HCT116 (cell line): Measurements from ENCODE around the gene ZNF724.

Source experiments
- ATF3 ChIP-seq: IDR thresholded peaks from 2 replicates; pipeline ENCODE4 v1.6.1; 2012
- CEBPB ChIP-seq: IDR thresholded peaks from 2 replicates; pipeline ENCODE4 v1.6.1; 2012; ENCODE audit warnings: low read depth
- CTCF ChIP-seq, 3 experiments: fragments of 200-600 bp in 1 of 3; sonication (generic) in 1 of 3; IDR thresholded peaks in 2 of 3; conservative IDR thresholded peaks in 1 of 3; 2 replicates each; pipeline ENCODE4 v1.5.1; 2012 to 2017; ENCODE audit warnings: low read depth in 2 of 3, low read length in 2 of 3, antibody characterized with exemption in 1 of 3, borderline replicate concordance in 1 of 3, control low read depth in 1 of 3, mild to moderate bottlenecking in 1 of 3, mixed read lengths in 1 of 3, mixed run types in 1 of 3, moderate library complexity in 1 of 3; ENCODE audit not compliant: insufficient read depth in 1 of 3
- ELF1 ChIP-seq: IDR thresholded peaks from 2 replicates; pipeline ENCODE4 v1.6.1; 2012; ENCODE audit warnings: low read depth, borderline replicate concordance
- EZH2 ChIP-seq: fragments of 200-600 bp; sonication (generic); IDR thresholded peaks from 2 replicates; pipeline ENCODE4 v1.6.1; 2017; ENCODE audit warnings: antibody characterized with exemption, mixed run types
- EZH2phosphoT487 ChIP-seq: fragments of 200-600 bp; IDR thresholded peaks from 2 replicates; pipeline ENCODE4 v1.6.1; 2018; ENCODE audit warnings: antibody characterized with exemption, borderline replicate concordance
- MAX ChIP-seq: IDR thresholded peaks from 2 replicates; pipeline ENCODE4 v1.6.1; 2012
- POLR2A ChIP-seq: IDR thresholded peaks from 2 replicates; pipeline ENCODE4 v1.7.0; 2011; ENCODE audit warnings: borderline replicate concordance; ENCODE audit not compliant: insufficient read depth, insufficient read length; ENCODE audit errors: extremely low read depth
- REST ChIP-seq: IDR thresholded peaks from 2 replicates; pipeline ENCODE4 v1.6.1; 2012; ENCODE audit warnings: low read depth
- SIN3A ChIP-seq: IDR thresholded peaks from 2 replicates; pipeline ENCODE4 v1.6.1; 2012; ENCODE audit warnings: low read depth
- YY1 ChIP-seq: IDR thresholded peaks from 2 replicates; pipeline ENCODE4 v1.6.1; 2011; ENCODE audit warnings: low read length, low read depth, moderate library complexity, mild to moderate bottlenecking; ENCODE audit not compliant: insufficient replicate concordance; ENCODE audit errors: extremely low read depth
- ZBTB33 ChIP-seq: IDR thresholded peaks from 2 replicates; pipeline ENCODE4 v1.6.1; 2011; ENCODE audit warnings: mild to moderate bottlenecking, low read length, moderate library complexity; ENCODE audit not compliant: insufficient replicate concordance; ENCODE audit errors: extremely low read depth
- ZNF274 ChIP-seq: fragments of 200-500 bp; sonication (Bioruptor generic); IDR thresholded peaks from 2 replicates; pipeline ENCODE4 v1.6.1; 2014; ENCODE audit warnings: mild to moderate bottlenecking, low read depth, low read length, inconsistent platforms

- TF ChIP-seq EZH2 = no peak
- TF ChIP-seq CTCF (IDR thresholded peaks at IDR 0.05 in 2 of 3, conservative IDR thresholded peaks at IDR 0.05 in 1 of 3; ENCODE audit: borderline replicate concordance in 1 of 3, insufficient read depth in 1 of 3, low read depth in 2 of 3, low read length in 2 of 3) = no peak
- no peak for TF ChIP-seq POLR2A
- TF ChIP-seq ATF3 = no peak
- no peak for TF ChIP-seq SIN3A
- TF ChIP-seq CEBPB = no peak
- no peak for TF ChIP-seq ZNF274
- no peak for TF ChIP-seq ELF1
- TF ChIP-seq ZBTB33 = no peak
- TF ChIP-seq MAX = no peak
- no peak for TF ChIP-seq REST
- no peak for TF ChIP-seq EZH2phosphoT487
- no peak for TF ChIP-seq YY1
Observed at GRCh38 chr19:23190341-23190740, 59.9 kb downstream of the ZNF724 start.
